NCI-H69 (cell line): ENCODE results near the gene HAO1.
"Not testable (repeated sequence)": the region's sequence is repeated elsewhere in the genome, so short reads cannot be mapped to it uniquely, and the experiment has no call there.

ENCODE experiments used
- DNase-seq: peaks from one replicate; lab custom pipeline; 2025; lab: John Stamatoyannopoulos, UW

Gene HAO1

DNA sequence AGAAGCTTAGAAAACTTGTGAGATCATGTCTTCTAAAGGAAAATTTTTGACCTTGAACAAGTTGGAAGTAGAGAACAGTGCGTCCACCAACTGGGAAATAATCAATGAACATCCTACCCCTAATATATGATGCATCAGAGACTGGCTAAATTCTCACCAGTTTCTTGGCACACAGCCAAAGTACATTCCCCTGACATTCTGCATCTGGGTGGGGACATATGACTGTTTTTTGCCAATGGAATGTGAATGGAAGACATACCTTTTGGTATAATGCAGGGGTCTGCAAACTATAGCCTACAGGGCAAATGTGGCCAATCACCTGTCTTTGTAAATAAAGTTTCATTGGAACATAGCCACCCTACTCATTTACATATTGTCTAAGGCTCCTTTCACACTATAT lies 84.7 kb downstream of the HAO1 start:
- DNase-seq = peak; percentile 29

DNA sequence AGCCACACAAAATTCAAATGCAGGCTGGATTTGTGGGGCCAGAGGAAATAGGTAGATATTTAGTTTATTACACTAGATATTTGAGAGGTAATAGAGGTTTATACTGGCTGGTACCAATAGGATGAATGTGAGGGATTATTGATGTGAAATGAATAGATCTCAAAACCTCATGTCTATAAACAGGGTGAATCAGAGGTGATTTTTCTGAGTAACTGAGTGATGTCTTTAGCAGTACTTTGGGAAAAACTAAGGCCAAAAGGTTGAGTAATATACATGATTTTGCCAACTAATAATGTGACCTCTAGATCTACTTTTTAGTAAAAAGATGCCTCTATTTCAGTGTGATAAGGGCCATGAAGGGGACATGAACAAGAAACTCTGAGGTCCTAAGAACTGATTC lies 86.8 kb downstream of the HAO1 start:
- no peak for DNase-seq

DNA sequence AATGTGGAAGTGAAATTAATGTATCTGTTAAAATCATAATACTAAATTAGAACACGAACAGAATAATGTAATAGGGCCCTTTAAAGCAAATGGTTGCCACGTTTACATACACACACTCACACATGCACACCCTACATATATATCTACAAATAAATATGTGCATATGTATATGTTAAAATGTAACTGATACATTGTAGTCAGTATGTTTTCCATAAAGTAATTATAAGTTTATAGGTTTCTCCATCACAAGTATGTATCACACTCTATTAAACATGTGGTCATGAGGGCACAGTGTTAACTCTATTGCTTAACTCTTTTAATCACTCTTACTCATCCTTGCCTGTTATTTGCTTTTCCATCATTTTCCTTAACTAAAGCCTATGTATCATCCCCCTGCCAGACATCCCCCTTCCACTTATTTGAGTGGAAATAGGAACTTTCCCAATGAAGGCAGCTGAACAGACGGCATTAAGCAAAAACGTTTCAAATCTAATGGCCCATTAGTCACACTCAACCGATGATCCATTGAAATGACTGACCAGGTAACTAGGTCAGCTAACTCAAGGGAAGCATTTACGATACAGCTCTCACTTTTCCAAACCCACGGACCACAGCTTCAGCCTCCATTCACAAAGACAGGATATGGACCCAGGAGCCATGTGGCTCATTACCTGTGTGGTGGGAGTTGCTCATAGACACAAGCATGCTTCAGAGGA lies 89.3 kb downstream of the HAO1 start:
- DNase-seq = peak; percentile 33

DNA sequence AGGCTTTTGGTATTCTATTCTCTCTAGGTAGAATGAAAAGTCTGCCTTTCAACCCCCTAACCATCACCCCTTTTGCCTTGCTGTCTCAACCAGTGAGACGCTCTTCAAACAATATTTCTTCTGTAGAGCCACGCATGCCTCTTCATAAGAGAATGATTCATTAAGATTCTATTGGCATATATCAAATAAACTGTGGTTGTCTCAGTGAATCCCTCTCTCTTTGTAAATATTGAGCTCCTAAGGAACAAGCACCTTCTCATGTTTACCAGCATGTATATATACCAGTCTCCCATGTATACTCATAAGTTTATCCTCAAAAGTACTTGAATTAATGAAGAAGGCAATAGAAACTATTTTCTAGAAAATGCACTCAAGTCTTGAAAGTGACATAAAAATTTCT lies 90.6 kb downstream of the HAO1 start:
- no peak for DNase-seq

DNA sequence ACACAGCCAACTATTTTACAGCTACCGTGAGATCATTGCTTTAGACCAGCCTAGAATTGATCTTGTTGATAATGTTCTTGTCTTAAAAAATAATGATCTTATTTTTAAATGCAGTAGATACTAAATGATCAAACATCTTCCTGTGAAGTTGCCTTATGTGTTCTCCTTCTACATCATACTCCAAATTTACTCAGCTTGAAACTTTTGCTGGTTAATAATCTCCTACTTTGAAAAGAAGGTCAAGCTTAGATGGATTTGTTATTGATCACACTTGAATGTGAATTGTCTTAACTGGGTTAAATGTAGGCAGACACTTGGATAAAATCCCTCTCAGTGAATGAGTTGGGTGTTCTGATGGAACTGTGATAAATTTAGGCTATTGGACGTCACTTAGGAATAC lies 91.9 kb downstream of the HAO1 start:
- no peak for DNase-seq

DNA sequence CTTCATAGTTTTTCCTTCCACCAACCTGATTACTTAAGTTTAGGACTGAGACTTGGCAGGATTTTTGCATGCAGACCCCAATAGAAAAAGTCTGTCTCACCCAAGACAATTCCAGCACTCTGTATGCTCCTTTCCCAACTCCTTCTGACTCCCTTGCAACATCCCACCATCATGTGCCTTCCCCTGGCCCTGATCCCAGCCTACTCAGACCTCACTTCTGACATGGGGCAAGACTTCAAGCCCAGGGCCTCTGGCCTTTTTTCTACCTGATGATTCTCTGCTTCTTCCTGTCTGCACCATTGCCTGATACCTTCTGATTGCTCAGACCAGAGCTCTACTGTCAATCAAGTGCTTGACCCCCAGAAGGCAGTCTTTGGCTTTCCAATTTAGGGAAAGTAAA lies 96.6 kb downstream of the HAO1 start:
- DNase-seq = no peak

DNA sequence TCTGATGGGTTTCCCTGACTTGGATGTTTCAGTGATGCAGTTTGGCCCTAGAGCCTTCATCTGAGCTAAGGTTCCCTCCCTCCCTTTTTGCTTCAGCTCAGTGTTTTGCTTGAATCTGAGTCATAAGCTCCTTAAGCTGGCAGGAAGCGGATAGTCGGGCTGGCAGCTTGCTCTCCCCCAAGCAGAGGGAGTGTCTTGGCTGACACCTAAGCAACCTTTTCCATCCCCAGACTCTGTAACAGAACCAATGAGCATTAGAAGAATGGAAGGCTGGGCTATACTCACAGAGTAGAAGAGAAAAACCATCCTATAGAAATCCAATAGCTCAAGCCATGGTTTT lies 98.3 kb downstream of the HAO1 start:
- DNase-seq = peak; percentile 17

DNA sequence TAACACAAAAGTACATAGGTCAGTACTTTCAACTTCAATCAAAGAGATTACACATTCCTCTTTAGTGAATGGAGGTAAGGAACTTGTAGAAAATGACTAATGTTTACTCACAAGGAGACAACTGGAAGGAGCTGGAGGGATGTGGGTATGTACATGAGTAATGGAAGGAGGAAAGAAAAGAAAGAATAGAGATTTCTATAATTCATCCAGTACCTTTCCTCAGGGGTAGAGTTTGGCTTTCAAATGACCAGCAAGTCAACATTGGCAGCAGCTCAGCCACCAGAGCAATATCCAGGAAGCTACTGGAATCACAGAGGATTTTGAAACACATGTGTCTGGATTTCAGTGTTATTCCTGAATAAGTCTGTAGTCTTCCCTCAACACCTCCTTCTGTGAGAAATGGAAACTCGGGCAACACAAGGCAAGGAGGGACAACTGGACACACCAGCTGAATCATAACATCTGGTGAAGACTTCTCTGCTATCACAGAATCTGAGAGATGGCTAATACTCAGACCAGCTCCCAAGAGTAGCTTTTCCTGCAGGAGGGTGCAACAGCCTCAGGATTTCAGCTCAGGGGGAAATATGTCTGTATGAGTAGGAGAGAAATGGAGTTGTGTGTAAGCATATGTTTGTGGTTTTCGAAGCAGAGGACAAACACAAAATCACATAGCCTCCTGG lies 98.8 kb downstream of the HAO1 start:
- DNase-seq = no peak

DNA sequence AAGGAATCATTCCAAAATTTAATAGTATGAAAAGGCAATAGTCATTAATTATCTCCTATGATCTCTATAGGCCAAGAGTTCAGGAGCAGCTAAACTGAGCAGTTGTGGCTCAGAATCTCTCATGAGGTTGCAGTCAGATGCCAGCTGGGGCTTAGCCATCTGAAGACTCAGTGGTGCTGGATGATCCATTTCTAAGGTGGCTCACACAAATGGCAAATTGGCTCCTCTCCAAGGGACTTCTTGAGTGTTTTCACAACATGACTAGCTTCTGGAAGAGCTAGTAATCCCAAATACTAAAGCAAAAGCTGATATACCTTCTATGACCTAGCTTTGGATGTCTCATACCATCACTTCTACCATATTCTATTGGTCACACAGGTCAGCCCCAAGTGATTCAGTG lies 104.2 kb downstream of the HAO1 start:
- peak; percentile 14 for DNase-seq

DNA sequence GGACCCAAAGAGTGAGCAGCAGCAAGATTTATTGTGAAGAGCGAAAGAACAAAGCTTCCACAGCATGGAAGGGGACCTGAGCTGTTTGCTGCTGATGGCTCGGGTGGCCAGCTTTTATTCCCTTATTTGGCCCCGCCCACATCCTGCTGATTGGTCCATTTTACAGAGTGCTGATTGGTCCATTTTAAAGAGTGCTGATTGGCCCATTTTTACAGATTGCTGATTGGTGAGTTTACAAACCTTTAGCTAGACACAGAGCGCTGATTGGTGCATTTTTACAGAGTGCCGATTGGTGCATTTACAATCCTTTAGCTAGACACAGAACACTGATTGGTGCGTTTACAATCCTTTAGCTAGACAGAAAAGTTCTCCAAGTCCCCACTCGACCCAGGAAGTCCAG lies 105.8 kb downstream of the HAO1 start:
- DNase-seq = not testable (repeated sequence)
